GM23338 (cell line): ENCODE measurements around the gene TRAF1.

Source experiments
- CREB1 ChIP-seq: fragments of 250-450 bp; sonication (Bioruptor Pico); IDR thresholded peaks from 2 replicates; pipeline ENCODE4 v1.5.0; 2020; ENCODE audit warnings: low read depth, mild to moderate bottlenecking, moderate library complexity
- EZH2 ChIP-seq: fragments of 200-600 bp; sonication (generic); IDR thresholded peaks from one replicate; pipeline ENCODE4 v1.8.0; 2017; ENCODE audit warnings: antibody characterized with exemption, mild to moderate bottlenecking, low read depth; ENCODE audit not compliant: unreplicated experiment
- EZH2phosphoT487 ChIP-seq: fragments of 200-600 bp; sonication (generic); IDR thresholded peaks from one replicate; pipeline ENCODE4 v1.8.1; 2018; ENCODE audit warnings: antibody characterized with exemption; ENCODE audit not compliant: unreplicated experiment
- JUNB ChIP-seq: IDR thresholded peaks from one replicate; pipeline ENCODE4 v1.6.1; 2016; ENCODE audit warnings: antibody characterized with exemption; ENCODE audit not compliant: unreplicated experiment
- NANOG ChIP-seq: IDR thresholded peaks from 2 replicates; pipeline ENCODE4 v1.6.1; 2016; ENCODE audit warnings: antibody characterized with exemption, borderline replicate concordance
- POLR2AphosphoS5 ChIP-seq: IDR thresholded peaks from 2 replicates; pipeline ENCODE4 v1.6.1; 2016; ENCODE audit warnings: antibody characterized with exemption, low read depth
- STAT1 ChIP-seq: IDR thresholded peaks from one replicate; pipeline ENCODE4 v1.6.1; 2016; ENCODE audit warnings: antibody characterized with exemption; ENCODE audit not compliant: unreplicated experiment
- ZNF114 ChIP-seq: fragments of 250-450 bp; sonication (Bioruptor Pico); IDR thresholded peaks from 2 replicates; pipeline ENCODE4 v1.5.0; 2020; ENCODE audit warnings: mild to moderate bottlenecking, moderate library complexity
- ZNF331 ChIP-seq: fragments of 250-450 bp; sonication (Bioruptor Pico); IDR thresholded peaks from 2 replicates; pipeline ENCODE4 v1.5.0; 2020; ENCODE audit warnings: low read depth, mild to moderate bottlenecking, moderate library complexity
- ZNF462 ChIP-seq: fragments of 250-450 bp; sonication (Bioruptor Pico); IDR thresholded peaks from 2 replicates; pipeline ENCODE4 v1.5.0; 2020; ENCODE audit warnings: mild to moderate bottlenecking, moderate library complexity
- TF ChIP-seq, protein P1 (sequence below), 2 experiments: fragments of 200-600 bp in 1 of 2; sonication (generic) in 1 of 2; conservative IDR thresholded peaks; 2 replicates each; pipeline versions ENCODE4 v1.5.1 to v1.6.1; 2016 to 2017; ENCODE audit warnings: antibody characterized with exemption in 2 of 2, low read depth in 2 of 2, mild to moderate bottlenecking in 2 of 2, moderate library complexity in 1 of 2
- TF ChIP-seq, protein P2 (sequence below): IDR thresholded peaks from 2 replicates; pipeline ENCODE4 v1.6.1; 2016; ENCODE audit warnings: antibody characterized with exemption
- TF ChIP-seq, protein P3 (sequence below): IDR thresholded peaks from one replicate; pipeline ENCODE4 v1.6.1; 2018; ENCODE audit warnings: antibody characterized with exemption; ENCODE audit not compliant: unreplicated experiment

DNA sequence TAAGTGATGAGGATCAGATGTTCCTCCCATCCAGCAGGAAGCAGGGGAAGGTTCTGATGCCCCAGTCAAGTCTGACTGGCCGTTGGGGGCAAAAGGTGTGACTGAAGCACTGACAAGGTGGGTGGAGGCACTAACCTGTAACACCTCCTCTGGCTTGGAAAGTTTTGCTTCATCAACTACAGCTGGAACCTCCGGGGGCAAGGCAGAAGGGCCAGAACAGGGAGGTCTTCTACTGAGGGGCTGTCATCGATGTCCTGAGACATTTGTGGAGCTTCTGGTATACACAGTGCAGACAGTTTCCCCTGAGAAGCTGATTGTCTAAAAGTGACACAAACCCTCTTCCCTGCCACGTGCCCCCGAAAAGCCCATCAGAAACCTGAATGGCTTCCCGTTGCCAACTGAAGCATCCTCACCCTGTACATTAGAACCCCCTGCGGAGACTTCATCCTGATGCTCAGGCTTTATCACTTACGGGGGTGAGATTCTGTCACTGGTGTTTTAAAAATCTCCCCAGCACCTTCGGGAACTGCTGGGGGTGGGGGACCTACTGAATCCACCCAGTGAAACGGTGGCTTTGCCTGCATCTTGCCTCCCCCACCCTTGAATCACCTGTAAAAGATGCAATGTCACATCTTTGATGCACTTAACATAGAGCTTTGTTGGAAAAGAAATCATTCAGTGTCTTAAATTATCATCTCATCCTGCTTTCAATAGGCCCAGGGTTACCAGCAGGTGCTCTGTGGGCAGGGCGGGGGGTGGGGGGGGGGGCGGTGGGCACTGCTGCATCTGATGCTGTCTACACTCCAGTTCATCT lies 24.6 kb downstream of the TRAF1 start:
- TF ChIP-seq EZH2 (no peak), CREB1 (CRISPR knock-in tag) (no peak), POLR2AphosphoS5 (no peak), ZNF462 (CRISPR knock-in tag) (no peak), ZNF331 (CRISPR knock-in tag) (no peak), JUNB (no peak), EZH2phosphoT487 (no peak), STAT1 (no peak), ZNF114 (CRISPR knock-in tag) (no peak), NANOG (no peak)
- TF ChIP-seq, protein P1, sequence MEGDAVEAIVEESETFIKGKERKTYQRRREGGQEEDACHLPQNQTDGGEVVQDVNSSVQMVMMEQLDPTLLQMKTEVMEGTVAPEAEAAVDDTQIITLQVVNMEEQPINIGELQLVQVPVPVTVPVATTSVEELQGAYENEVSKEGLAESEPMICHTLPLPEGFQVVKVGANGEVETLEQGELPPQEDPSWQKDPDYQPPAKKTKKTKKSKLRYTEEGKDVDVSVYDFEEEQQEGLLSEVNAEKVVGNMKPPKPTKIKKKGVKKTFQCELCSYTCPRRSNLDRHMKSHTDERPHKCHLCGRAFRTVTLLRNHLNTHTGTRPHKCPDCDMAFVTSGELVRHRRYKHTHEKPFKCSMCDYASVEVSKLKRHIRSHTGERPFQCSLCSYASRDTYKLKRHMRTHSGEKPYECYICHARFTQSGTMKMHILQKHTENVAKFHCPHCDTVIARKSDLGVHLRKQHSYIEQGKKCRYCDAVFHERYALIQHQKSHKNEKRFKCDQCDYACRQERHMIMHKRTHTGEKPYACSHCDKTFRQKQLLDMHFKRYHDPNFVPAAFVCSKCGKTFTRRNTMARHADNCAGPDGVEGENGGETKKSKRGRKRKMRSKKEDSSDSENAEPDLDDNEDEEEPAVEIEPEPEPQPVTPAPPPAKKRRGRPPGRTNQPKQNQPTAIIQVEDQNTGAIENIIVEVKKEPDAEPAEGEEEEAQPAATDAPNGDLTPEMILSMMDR (conservative IDR thresholded peaks at IDR 0.05; ENCODE audit: low read depth in 2 of 2), result no peak
- TF ChIP-seq, protein P2, sequence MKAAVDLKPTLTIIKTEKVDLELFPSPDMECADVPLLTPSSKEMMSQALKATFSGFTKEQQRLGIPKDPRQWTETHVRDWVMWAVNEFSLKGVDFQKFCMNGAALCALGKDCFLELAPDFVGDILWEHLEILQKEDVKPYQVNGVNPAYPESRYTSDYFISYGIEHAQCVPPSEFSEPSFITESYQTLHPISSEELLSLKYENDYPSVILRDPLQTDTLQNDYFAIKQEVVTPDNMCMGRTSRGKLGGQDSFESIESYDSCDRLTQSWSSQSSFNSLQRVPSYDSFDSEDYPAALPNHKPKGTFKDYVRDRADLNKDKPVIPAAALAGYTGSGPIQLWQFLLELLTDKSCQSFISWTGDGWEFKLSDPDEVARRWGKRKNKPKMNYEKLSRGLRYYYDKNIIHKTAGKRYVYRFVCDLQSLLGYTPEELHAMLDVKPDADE, result no peak
- TF ChIP-seq, protein P3, sequence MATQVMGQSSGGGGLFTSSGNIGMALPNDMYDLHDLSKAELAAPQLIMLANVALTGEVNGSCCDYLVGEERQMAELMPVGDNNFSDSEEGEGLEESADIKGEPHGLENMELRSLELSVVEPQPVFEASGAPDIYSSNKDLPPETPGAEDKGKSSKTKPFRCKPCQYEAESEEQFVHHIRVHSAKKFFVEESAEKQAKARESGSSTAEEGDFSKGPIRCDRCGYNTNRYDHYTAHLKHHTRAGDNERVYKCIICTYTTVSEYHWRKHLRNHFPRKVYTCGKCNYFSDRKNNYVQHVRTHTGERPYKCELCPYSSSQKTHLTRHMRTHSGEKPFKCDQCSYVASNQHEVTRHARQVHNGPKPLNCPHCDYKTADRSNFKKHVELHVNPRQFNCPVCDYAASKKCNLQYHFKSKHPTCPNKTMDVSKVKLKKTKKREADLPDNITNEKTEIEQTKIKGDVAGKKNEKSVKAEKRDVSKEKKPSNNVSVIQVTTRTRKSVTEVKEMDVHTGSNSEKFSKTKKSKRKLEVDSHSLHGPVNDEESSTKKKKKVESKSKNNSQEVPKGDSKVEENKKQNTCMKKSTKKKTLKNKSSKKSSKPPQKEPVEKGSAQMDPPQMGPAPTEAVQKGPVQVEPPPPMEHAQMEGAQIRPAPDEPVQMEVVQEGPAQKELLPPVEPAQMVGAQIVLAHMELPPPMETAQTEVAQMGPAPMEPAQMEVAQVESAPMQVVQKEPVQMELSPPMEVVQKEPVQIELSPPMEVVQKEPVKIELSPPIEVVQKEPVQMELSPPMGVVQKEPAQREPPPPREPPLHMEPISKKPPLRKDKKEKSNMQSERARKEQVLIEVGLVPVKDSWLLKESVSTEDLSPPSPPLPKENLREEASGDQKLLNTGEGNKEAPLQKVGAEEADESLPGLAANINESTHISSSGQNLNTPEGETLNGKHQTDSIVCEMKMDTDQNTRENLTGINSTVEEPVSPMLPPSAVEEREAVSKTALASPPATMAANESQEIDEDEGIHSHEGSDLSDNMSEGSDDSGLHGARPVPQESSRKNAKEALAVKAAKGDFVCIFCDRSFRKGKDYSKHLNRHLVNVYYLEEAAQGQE, result no peak
